Large intestine (tissue), 3 donors: ENCODE data around the gene PPP2R3B. TPM values are rescaled to one million over a fixed set of nuclear protein-coding genes. Genes with fewer than 3 reads are reported as not detected.
"Not testable (repeated sequence)": the region's sequence is repeated elsewhere in the genome, so short reads cannot be mapped to it uniquely, and the experiment has no call there.

Experiments used
- DNase-seq, 2 donors: peaks; one replicate each; pipeline versions ENCODE4 v3.0.0 to v3.0.0-alpha.2; 2013
- H3K27ac ChIP-seq: one replicate; pipeline ENCODE4 v1.5.1; 2013; ENCODE audit warnings: low read length
- H3K27me3 ChIP-seq: 2 replicates; pipeline ENCODE4 v1.6.1; 2013; ENCODE audit warnings: low read length; ENCODE audit not compliant: control insufficient read depth, insufficient read depth
- H3K36me3 ChIP-seq: 2 replicates; pipeline ENCODE4 v1.6.1; 2013; ENCODE audit warnings: low read length; ENCODE audit not compliant: control insufficient read depth, insufficient read depth
- H3K4me1 ChIP-seq: one replicate; pipeline ENCODE4 v1.6.1; 2013; ENCODE audit warnings: low read length; ENCODE audit not compliant: control insufficient read depth, insufficient read depth
- H3K4me3 ChIP-seq: one replicate; pipeline ENCODE4 v1.5.1; 2013; ENCODE audit warnings: low read length
- H3K9me3 ChIP-seq: one replicate; pipeline ENCODE4 v1.6.1; 2013; ENCODE audit warnings: mild to moderate bottlenecking, low read depth, low read length, moderate library complexity; ENCODE audit not compliant: control insufficient read depth
- WGBS: methylation state at CpG from one replicate; pipeline ENCODE4 v1.1.5; 2013; ENCODE audit warnings: low lambda C conversion rate; ENCODE audit not compliant: insufficient coverage; 5-methylcytosine and 5-hydroxymethylcytosine counted together
- polyA plus RNA-seq: library from polyadenylated mRNA; unstranded; fragments of 120-200 nt; gene quantifications from one replicate; pipeline ENCODE4 v1.2.1, GENCODE V29; 2013

PPP2R3B gene
- polyA plus RNA-seq, 1 donor, result 15.0 TPM

- WGBS, result 100% methylated on average over 8 of the region's 39 CpGs
- no peak for DNase-seq
- no peaks in the 10 kb centered on the region for H3K27me3 ChIP-seq
- no peak overlapping the region for H3K4me3 ChIP-seq
- no peaks in the 10 kb centered on the region for H3K36me3 ChIP-seq
- no peaks in the 10 kb centered on the region for H3K4me1 ChIP-seq
- H3K27ac ChIP-seq, result no peak overlapping the region
- H3K9me3 ChIP-seq, result peaks cover 41% of the 10 kb centered on the region
Observed at GRCh38 chrX:352582-353314, 34.0 kb downstream of the PPP2R3B start.

- no peaks in the 10 kb centered on the region for H3K27me3 ChIP-seq
- H3K36me3 ChIP-seq, result no peaks in the 10 kb centered on the region
- H3K4me3 ChIP-seq, result no peak overlapping the region
- no peaks in the 10 kb centered on the region for H3K4me1 ChIP-seq
- peaks cover 47% of the 10 kb centered on the region for H3K9me3 ChIP-seq
- H3K27ac ChIP-seq, result no peak overlapping the region
- DNase-seq, result no peak
- WGBS, result no CpG with 5 or more reads among the region's 27 CpGs
Observed at GRCh38 chrX:352181-352580, 34.5 kb downstream of the PPP2R3B start.

GRCh38 chrX:351736-352135, 35.0 kb downstream of the PPP2R3B start:
- DNase-seq, result no peak
- no peaks in the 10 kb centered on the region for H3K27me3 ChIP-seq
- H3K27ac ChIP-seq, result no peak overlapping the region

GRCh38 chrX:351324-351641, 35.4 kb downstream of the PPP2R3B start:
- not testable (repeated sequence) for DNase-seq, H3K4me3 ChIP-seq, H3K27me3 ChIP-seq, H3K36me3 ChIP-seq, H3K27ac ChIP-seq, H3K4me1 ChIP-seq
- no CpG with 5 or more reads among the region's 13 CpGs for WGBS
- peaks cover 53% of the 10 kb centered on the region for H3K9me3 ChIP-seq

More at GRCh38 chrX:351736-352135, 35.0 kb downstream of the PPP2R3B start:
- no peaks in the 10 kb centered on the region for H3K36me3 ChIP-seq
- no peaks in the 10 kb centered on the region for H3K4me1 ChIP-seq
- no peak overlapping the region for H3K4me3 ChIP-seq
- H3K9me3 ChIP-seq, result peaks cover 51% of the 10 kb centered on the region
- WGBS, result no CpG with 5 or more reads among the region's 10 CpGs

- DNase-seq, result no peak
- Histone ChIP-seq H3K4me3 (no peak overlapping the region), H3K36me3 (no peaks in the 10 kb centered on the region), H3K27ac (no peak overlapping the region), H3K27me3 (no peaks in the 10 kb centered on the region), H3K9me3 (peaks cover 54% of the 10 kb centered on the region), H3K4me1 (no peaks in the 10 kb centered on the region)
- WGBS, result no CpG with 5 or more reads among the region's 61 CpGs
Observed at GRCh38 chrX:350534-351323, 36.0 kb downstream of the PPP2R3B start.

GRCh38 chrX:350148-350533, 36.6 kb downstream of the PPP2R3B start:
- Histone ChIP-seq H3K27ac (no peak overlapping the region), H3K4me1 (no peaks in the 10 kb centered on the region), H3K4me3 (no peak overlapping the region), H3K9me3 (peaks cover 60% of the 10 kb centered on the region), H3K27me3 (no peaks in the 10 kb centered on the region), H3K36me3 (peaks cover 2% of the 10 kb centered on the region)
- DNase-seq, result no peak
- no CpG with 5 or more reads among the region's 20 CpGs for WGBS

GRCh38 chrX:349702-350101, 37.0 kb downstream of the PPP2R3B start:
- WGBS, result 100% methylated on average over 1 of the region's 10 CpGs
- Histone ChIP-seq H3K27me3 (no peaks in the 10 kb centered on the region), H3K36me3 (peaks cover 6% of the 10 kb centered on the region), H3K4me1 (no peaks in the 10 kb centered on the region), H3K9me3 (peaks cover 63% of the 10 kb centered on the region), H3K4me3 (no peak overlapping the region), H3K27ac (no peak overlapping the region)
- no peak for DNase-seq

GRCh38 chrX:349196-349595, 37.5 kb downstream of the PPP2R3B start:
- DNase-seq, result no peak
- Histone ChIP-seq H3K27me3 (no peaks in the 10 kb centered on the region), H3K27ac (no peak overlapping the region), H3K36me3 (peaks cover 7% of the 10 kb centered on the region), H3K9me3 (peaks cover 66% of the 10 kb centered on the region), H3K4me3 (no peak overlapping the region), H3K4me1 (no peaks in the 10 kb centered on the region)
- WGBS, result 97% methylated on average over 9 of the region's 18 CpGs

- H3K27ac ChIP-seq, result no peak overlapping the region
- peaks cover 67% of the 10 kb centered on the region for H3K9me3 ChIP-seq
- DNase-seq, result no peak
- H3K4me3 ChIP-seq, result no peak overlapping the region
- peaks cover 7% of the 10 kb centered on the region for H3K36me3 ChIP-seq
- H3K27me3 ChIP-seq, result no peaks in the 10 kb centered on the region
- no peaks in the 10 kb centered on the region for H3K4me1 ChIP-seq
- no CpG with 5 or more reads among the region's 11 CpGs for WGBS
Observed at GRCh38 chrX:348461-349117, 38.1 kb downstream of the PPP2R3B start.

GRCh38 chrX:347351-348117, 39.2 kb downstream of the PPP2R3B start:
- no peak overlapping the region for H3K27ac ChIP-seq
- WGBS, result 91% methylated on average over 4 of the region's 59 CpGs
- H3K4me1 ChIP-seq, result no peaks in the 10 kb centered on the region
- H3K36me3 ChIP-seq, result peaks cover 7% of the 10 kb centered on the region
- H3K4me3 ChIP-seq, result no peak overlapping the region
- H3K9me3 ChIP-seq, result peaks cover 64% of the 10 kb centered on the region
- no peak for DNase-seq
- H3K27me3 ChIP-seq, result no peaks in the 10 kb centered on the region
